GM19035 (cell line): ENCODE measurements around the gene SMURF1.
"Not testable (repeated sequence)": the region's sequence is repeated elsewhere in the genome, so short reads cannot be mapped to it uniquely, and the experiment has no call there.

Experiments used
- ATAC-seq: cut with Tn5 transposase; IDR thresholded peaks from one replicate; pipeline ENCODE4 v1.9.1; 2021; ENCODE audit not compliant: unreplicated experiment

SMURF1 gene

GRCh38 chr7:99061001-99061776, 82.7 kb downstream of the SMURF1 start:
- ATAC-seq = no peak

GRCh38 chr7:99054781-99055180, 89.1 kb downstream of the SMURF1 start:
- no peak for ATAC-seq

- ATAC-seq = no peak
Measured at GRCh38 chr7:99050971-99051370, 92.9 kb downstream of the SMURF1 start.

- no peak for ATAC-seq
Measured at GRCh38 chr7:99047526-99048077, 96.3 kb downstream of the SMURF1 start.

- ATAC-seq = no peak
Measured at GRCh38 chr7:99046722-99047121, 97.2 kb downstream of the SMURF1 start.

- ATAC-seq = not testable (repeated sequence)
Measured at GRCh38 chr7:99046262-99046661, 97.6 kb downstream of the SMURF1 start.

GRCh38 chr7:99044858-99045257, 99.0 kb downstream of the SMURF1 start:
- not testable (repeated sequence) for ATAC-seq

- no peak for ATAC-seq
Measured at GRCh38 chr7:99042957-99043356, 101.0 kb downstream of the SMURF1 start.

GRCh38 chr7:99041526-99041925, 102.4 kb downstream of the SMURF1 start:
- ATAC-seq = no peak

GRCh38 chr7:99040104-99040958, 103.6 kb downstream of the SMURF1 start:
- ATAC-seq = no peak

- ATAC-seq = no peak
Measured at GRCh38 chr7:99039384-99039891, 104.5 kb downstream of the SMURF1 start.

- no peak for ATAC-seq
Measured at GRCh38 chr7:99038086-99038855, 105.6 kb downstream of the SMURF1 start.

GRCh38 chr7:99037327-99037940, 106.5 kb downstream of the SMURF1 start:
- ATAC-seq = no peak

GRCh38 chr7:99036546-99037111, 107.3 kb downstream of the SMURF1 start:
- no peak for ATAC-seq

GRCh38 chr7:99035723-99036545, 108.0 kb downstream of the SMURF1 start:
- no peak for ATAC-seq

GRCh38 chr7:99034932-99035722, 108.8 kb downstream of the SMURF1 start:
- no peak for ATAC-seq

GRCh38 chr7:99033765-99034164, 110.1 kb downstream of the SMURF1 start:
- ATAC-seq = no peak

GRCh38 chr7:99032928-99033327, 111.0 kb downstream of the SMURF1 start:
- no peak for ATAC-seq
